DOHH2 (cell line): ENCODE results near the gene TMEM72.

Experiments
- EZH2phosphoT487 ChIP-seq: fragments of 200-600 bp; sonication (generic); IDR thresholded peaks from 2 replicates; pipeline ENCODE4 v1.6.1; 2017; ENCODE audit warnings: borderline replicate concordance, mild to moderate bottlenecking, antibody characterized with exemption, low read length, moderate library complexity, mixed read lengths
- TF ChIP-seq, protein P1 (sequence below): fragments of 200-600 bp; sonication (generic); IDR thresholded peaks from one replicate; pipeline ENCODE4 v1.5.1; 2014; ENCODE audit warnings: antibody characterized with exemption, mild to moderate bottlenecking, low read depth, low read length; ENCODE audit not compliant: poor library complexity, severe bottlenecking

GRCh38 chr10:44974628-44975430, 63.7 kb downstream of the TMEM72 start:
- no peak for TF ChIP-seq EZH2phosphoT487
- TF ChIP-seq, protein P1, sequence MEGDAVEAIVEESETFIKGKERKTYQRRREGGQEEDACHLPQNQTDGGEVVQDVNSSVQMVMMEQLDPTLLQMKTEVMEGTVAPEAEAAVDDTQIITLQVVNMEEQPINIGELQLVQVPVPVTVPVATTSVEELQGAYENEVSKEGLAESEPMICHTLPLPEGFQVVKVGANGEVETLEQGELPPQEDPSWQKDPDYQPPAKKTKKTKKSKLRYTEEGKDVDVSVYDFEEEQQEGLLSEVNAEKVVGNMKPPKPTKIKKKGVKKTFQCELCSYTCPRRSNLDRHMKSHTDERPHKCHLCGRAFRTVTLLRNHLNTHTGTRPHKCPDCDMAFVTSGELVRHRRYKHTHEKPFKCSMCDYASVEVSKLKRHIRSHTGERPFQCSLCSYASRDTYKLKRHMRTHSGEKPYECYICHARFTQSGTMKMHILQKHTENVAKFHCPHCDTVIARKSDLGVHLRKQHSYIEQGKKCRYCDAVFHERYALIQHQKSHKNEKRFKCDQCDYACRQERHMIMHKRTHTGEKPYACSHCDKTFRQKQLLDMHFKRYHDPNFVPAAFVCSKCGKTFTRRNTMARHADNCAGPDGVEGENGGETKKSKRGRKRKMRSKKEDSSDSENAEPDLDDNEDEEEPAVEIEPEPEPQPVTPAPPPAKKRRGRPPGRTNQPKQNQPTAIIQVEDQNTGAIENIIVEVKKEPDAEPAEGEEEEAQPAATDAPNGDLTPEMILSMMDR, result peak; percentile 88
